SK-N-SH treated with all-trans-retinoic acid at 6 μM for 48 hours (cell line): ENCODE data around the gene IFT27.

Source experiments
- ATAC-seq: fragments of 200-7000 bp; cut with Tn5 transposase; 3 replicates; pipeline ENCODE4 v1.9.1; 2020; ENCODE audit warnings: mild to moderate bottlenecking, moderate library complexity
- ARNTL ChIP-seq: fragments of 450-650 bp; formaldehyde crosslinking; IDR thresholded peaks from 2 replicates; pipeline ENCODE4 v1.5.0; 2020; ENCODE audit warnings: low read depth, mild to moderate bottlenecking, moderate library complexity, borderline replicate concordance
- BACH2 ChIP-seq: fragments of 250-450 bp; sonication (Bioruptor Pico); IDR thresholded peaks from 2 replicates; pipeline ENCODE4 v1.9.0; 2021; ENCODE audit warnings: mild to moderate bottlenecking, borderline replicate concordance
- CREB5 ChIP-seq: fragments of 250-450 bp; sonication (Bioruptor Pico); IDR thresholded peaks from 2 replicates; pipeline ENCODE4 v1.5.1; 2020; ENCODE audit warnings: low read depth, mild to moderate bottlenecking, moderate library complexity
- CSDC2 ChIP-seq: fragments of 250-450 bp; sonication (Bioruptor Pico); IDR thresholded peaks from 2 replicates; pipeline ENCODE4 v1.5.0; 2020; ENCODE audit warnings: mild to moderate bottlenecking, moderate library complexity
- ESRRG ChIP-seq: fragments of 250-450 bp; sonication (Bioruptor Pico); IDR thresholded peaks from 2 replicates; pipeline ENCODE4 v1.6.1; 2021; ENCODE audit warnings: mild to moderate bottlenecking
- GLIS3 ChIP-seq: fragments of 250-450 bp; sonication (Bioruptor Pico); IDR thresholded peaks from 2 replicates; pipeline ENCODE4 v1.5.0; 2020; ENCODE audit warnings: mild to moderate bottlenecking, moderate library complexity
- ISL1 ChIP-seq: fragments of 250-450 bp; sonication (Bioruptor Pico); IDR thresholded peaks from 2 replicates; pipeline ENCODE4 v2.1.2; 2022; ENCODE audit warnings: mild to moderate bottlenecking, moderate library complexity
- OSR1 ChIP-seq: fragments of 250-450 bp; sonication (Bioruptor Pico); IDR thresholded peaks from 2 replicates; pipeline ENCODE4 v1.8.0; 2022; ENCODE audit warnings: moderate library complexity, mild to moderate bottlenecking, inconsistent platforms
- PATZ1 ChIP-seq: fragments of 250-450 bp; sonication (Bioruptor Pico); IDR thresholded peaks from 2 replicates; pipeline ENCODE4 v1.8.0; 2020; ENCODE audit warnings: mild to moderate bottlenecking, moderate library complexity, borderline replicate concordance
- POU6F1 ChIP-seq: fragments of 250-450 bp; sonication (Bioruptor Pico); IDR thresholded peaks from 2 replicates; pipeline ENCODE4 v1.8.0; 2021; ENCODE audit warnings: low read depth, mild to moderate bottlenecking, moderate library complexity, borderline replicate concordance
- PPARA ChIP-seq: fragments of 250-450 bp; sonication (Bioruptor Pico); IDR thresholded peaks from 2 replicates; pipeline ENCODE4 v1.5.0; 2020; ENCODE audit warnings: mild to moderate bottlenecking, borderline replicate concordance
- RARB ChIP-seq: fragments of 250-450 bp; sonication (Bioruptor Pico); IDR thresholded peaks from 2 replicates; pipeline ENCODE4 v1.8.0; 2021; ENCODE audit warnings: mild to moderate bottlenecking, moderate library complexity
- SNAI2 ChIP-seq: fragments of 250-450 bp; sonication (Bioruptor Pico); IDR thresholded peaks from 2 replicates; pipeline ENCODE4 v1.5.0; 2020; ENCODE audit warnings: mild to moderate bottlenecking, moderate library complexity
- TCF4 ChIP-seq: fragments of 250-450 bp; sonication (Bioruptor Pico); IDR thresholded peaks from 2 replicates; pipeline ENCODE4 v1.8.0; 2021; ENCODE audit warnings: mild to moderate bottlenecking, moderate library complexity, borderline replicate concordance
- TSHZ2 ChIP-seq: fragments of 250-450 bp; sonication (Bioruptor Pico); IDR thresholded peaks from 2 replicates; pipeline ENCODE4 v1.5.0; 2020; ENCODE audit warnings: mild to moderate bottlenecking, moderate library complexity
- ZC3H10 ChIP-seq: fragments of 250-450 bp; sonication (Bioruptor Pico); IDR thresholded peaks from 2 replicates; pipeline ENCODE4 v1.5.1; 2021; ENCODE audit warnings: mild to moderate bottlenecking, moderate library complexity
- ZFP3 ChIP-seq: fragments of 250-450 bp; sonication (Bioruptor Pico); IDR thresholded peaks from 2 replicates; pipeline ENCODE4 v1.5.0; 2020; ENCODE audit warnings: mild to moderate bottlenecking, moderate library complexity
- ZNF70 ChIP-seq: fragments of 450-650 bp; formaldehyde crosslinking; IDR thresholded peaks from 2 replicates; pipeline ENCODE4 v1.5.0; 2020; ENCODE audit warnings: mild to moderate bottlenecking, moderate library complexity

The IFT27 gene

GRCh38 chr22:36759481-36760159, 16.3 kb downstream of the IFT27 start (continued):
- TF ChIP-seq PATZ1 (CRISPR knock-in tag) (no peak), CREB5 (CRISPR knock-in tag) (no peak), ISL1 (CRISPR knock-in tag) (no peak), ESRRG (CRISPR knock-in tag) (no peak), PPARA (no peak), ZFP3 (CRISPR knock-in tag) (no peak), OSR1 (CRISPR knock-in tag) (no peak), ZC3H10 (CRISPR knock-in tag) (no peak)

GRCh38 chr22:36758792-36759271, 17.1 kb downstream of the IFT27 start:
- no peak for ATAC-seq
- TF ChIP-seq CSDC2 (CRISPR knock-in tag) (no peak), TSHZ2 (no peak), ZC3H10 (CRISPR knock-in tag) (no peak), PPARA (no peak), OSR1 (CRISPR knock-in tag) (no peak), ESRRG (CRISPR knock-in tag) (no peak), ARNTL (CRISPR knock-in tag) (no peak), ZNF70 (CRISPR knock-in tag) (no peak)

GRCh38 chr22:36757668-36758211, 18.2 kb downstream of the IFT27 start:
- ATAC-seq: peak; percentile 97
- TF ChIP-seq SNAI2 (no peak), TCF4 (CRISPR knock-in tag) (no peak), RARB (no peak), BACH2 (CRISPR knock-in tag) (no peak), POU6F1 (CRISPR knock-in tag) (no peak), ZC3H10 (CRISPR knock-in tag) (no peak), PATZ1 (CRISPR knock-in tag) (no peak), ESRRG (CRISPR knock-in tag) (no peak), ZNF70 (CRISPR knock-in tag) (no peak), GLIS3 (CRISPR knock-in tag) (no peak)
